GM21390 (cell line): ENCODE results near the gene IDI2.
A peak's percentile ranks its signal among the peaks of the same experiment; 100 is the strongest.
"Not testable (repeated sequence)": the region's sequence is repeated elsewhere in the genome, so short reads cannot be mapped to it uniquely, and the experiment has no call there.

Source experiments
- ATAC-seq: cut with Tn5 transposase; IDR thresholded peaks from one replicate; pipeline ENCODE4 v1.9.1; 2021; ENCODE audit not compliant: unreplicated experiment

The IDI2 gene

DNA sequence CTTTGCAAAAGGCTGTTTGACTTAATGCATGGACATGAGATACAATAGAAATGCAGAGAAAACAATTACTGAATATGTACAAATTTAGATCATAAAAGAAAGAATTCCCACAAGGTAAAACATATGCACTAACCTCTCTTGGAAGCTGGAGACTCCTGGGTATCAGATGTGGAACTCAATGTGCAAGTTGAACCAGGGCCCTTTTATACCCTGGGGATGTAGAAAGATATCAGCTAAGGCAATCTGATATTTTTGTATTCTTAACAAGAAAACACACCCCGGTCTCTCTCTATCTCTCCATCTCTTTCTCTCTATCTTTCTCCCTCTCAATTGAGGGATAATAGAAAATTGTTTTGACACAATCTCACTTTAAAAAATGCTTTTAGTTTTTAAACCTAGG is at the start of gene IDI2:
TSS of gene IDI2 (minus strand) at position 177 of the 400 bp plus-strand sequence. CDS start 1,136 bp downstream, outside the sequence.
- ATAC-seq: no peak

- no peak for ATAC-seq
These were observed 49.2 kb upstream of the IDI2 start for GRCh38 chr10:1074748-1075308.

DNA sequence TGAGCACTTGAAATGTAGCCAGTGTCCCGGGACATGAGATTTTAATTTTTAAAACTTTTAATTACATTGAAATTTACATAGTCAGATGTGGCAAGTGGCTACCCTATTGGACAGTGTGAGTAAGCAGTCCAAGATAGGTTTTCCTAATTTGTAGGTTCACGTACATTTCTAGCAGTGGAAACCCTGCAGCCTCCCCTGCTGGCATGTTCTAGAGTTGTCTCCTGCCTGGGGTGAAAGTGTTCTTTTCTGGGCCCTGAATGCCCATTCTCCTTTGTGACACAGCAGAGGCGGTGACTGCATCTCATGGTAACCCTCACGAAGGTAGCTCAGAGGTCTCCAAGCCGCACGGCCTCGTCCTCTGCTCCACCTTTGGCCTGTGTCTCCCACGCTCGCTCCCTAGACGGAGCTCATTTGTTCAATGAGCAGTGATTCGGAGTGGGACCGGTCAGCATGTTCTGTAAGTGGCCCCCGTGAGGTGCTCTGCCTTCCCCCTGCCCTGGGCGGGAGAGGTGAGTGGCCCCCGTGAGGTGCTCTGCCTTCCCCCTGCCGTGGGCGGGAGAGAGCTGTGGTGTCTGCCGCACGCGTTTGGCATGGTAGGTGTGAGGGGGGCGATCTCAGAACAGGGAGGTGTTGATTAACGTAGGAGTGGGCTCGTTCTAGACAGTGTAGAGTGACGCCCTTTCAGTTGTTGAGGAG is 48.5 kb upstream of the IDI2 start:
- ATAC-seq: no peak

GRCh38 chr10:1070919-1071318 is 45.3 kb upstream of the IDI2 start:
- no peak for ATAC-seq

- no peak for ATAC-seq
These were observed 43.0 kb upstream of the IDI2 start for GRCh38 chr10:1068380-1069361.

DNA sequence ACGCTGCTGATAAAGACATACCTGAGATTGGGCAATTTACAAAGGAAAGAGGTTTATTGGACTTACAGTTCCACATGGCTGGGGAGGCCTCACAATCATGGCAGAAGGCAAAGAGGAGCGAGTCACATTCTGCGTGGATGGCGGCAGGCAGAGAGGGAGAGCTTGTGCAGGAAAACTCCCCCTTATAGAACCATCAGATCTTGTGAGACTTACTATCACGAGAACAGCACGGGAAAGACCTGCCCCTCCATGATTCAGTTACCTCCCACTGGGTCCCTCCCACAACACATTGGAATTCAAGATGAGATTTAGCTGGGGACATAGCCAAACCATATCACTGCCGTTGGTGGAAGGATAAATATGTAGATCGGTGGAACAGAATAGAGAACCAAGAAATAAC is 41.1 kb upstream of the IDI2 start:
- not testable (repeated sequence) for ATAC-seq

GRCh38 chr10:1064964-1065247 is 39.2 kb upstream of the IDI2 start:
- no peak for ATAC-seq

GRCh38 chr10:1063232-1063865 is 37.7 kb upstream of the IDI2 start:
- ATAC-seq: no peak

DNA sequence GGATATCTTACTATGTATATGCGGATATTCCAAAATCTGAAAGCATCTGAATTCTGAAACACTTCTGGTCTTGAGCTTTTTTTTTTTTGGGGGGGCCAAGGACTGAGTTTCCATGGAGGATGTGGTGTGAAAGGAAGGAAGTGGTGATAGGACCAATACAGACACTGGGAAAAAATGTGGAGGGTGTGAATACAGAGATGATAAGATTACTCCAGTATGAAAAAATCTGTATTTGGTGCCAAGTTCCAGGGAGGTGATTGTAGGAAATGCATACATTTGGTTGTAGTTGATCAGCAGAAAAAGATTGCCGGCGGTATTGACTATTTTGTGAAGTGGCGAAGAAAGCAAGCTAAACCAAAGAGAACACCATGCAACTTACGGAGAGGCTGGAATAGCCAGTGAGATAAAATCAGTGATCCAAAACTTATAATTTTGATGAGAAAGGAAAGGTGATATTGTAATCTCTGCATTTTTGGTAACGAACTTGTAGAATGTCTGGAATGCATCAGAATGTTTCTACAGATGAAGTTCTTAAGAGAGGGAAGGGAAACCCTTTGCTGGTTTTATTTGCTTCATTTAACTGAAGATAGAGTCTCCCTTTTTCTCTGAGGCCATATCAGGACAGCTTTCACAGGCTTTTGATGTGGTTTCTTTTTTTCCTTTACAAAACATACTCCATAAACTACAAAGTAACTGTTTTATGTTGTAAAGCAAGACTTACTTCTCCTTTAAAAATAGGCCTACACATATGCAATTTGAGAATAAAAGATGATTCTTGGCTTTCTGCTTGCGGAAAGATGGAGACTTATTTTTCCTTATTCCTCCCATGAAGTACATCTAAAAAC is 36.5 kb upstream of the IDI2 start:
- ATAC-seq: no peak

DNA sequence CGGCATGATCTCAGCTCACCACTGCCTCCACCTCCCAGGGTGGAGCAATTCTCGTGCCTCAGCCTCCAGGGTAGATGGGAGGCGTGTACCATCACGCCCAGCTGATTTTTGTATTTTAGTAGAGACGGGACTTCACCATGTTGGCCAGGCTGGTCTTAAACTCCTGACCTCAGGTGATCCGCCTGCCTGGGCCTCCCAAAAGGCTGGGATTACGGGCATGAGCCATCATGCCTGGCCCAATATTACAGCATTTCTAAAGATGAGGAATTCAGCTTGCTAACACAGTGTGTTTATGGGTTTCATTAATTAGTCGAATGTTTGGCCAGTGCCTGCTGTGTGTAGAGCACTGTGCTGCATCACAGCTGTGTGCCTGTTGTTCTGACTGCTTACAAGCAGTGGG is 34.2 kb upstream of the IDI2 start:
- ATAC-seq: no peak

DNA sequence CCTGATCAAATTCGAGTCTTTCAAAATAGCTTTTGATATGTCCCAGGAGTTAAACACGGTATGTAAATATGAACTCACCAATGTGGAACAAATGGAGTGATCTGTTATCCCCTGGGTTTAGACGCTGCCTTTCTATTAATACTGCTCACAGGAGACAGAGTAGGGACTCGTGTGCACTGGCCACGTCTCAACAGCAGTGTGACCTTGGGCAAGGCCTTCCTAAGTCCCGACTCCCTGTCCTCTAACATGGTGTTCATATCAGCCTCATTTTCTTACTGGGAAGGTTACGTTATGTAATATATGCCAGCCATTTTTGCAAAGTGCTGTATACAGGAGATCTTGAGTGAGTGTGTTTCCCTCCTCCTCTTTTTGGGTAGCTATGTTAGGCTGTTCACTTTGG is 32.4 kb upstream of the IDI2 start:
- no peak for ATAC-seq

DNA sequence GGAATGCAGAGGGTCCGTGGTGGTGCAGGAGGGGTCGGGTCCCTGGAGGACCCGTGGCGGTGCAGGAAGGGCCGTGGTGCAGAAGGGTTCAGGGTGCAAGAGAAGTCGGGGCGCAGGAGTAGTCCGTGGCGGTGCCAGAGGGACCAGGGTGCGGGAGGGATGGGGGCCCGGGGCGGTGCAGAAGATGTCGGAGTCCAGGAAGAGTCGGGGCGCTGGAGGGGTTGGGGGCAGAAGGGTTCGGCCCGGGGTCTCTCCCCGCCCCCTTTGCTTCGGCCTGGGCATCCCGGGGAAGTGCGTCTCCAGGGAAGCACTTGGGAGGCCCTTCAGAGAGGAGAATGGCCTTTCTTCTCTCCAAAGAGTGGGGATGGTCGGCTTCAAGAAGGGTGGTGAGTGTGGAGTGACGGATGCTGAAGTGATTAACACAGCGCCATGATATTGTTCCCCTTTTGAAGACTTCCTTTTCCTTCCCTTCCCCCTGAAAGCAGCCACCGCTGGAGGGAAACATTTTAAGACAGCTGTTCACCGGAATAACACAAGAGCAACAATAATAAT is 31.5 kb upstream of the IDI2 start:
- ATAC-seq: no peak

- peak; percentile 91 for ATAC-seq
These were observed 30.9 kb upstream of the IDI2 start, which contains the start of gene WDR37 for GRCh38 chr10:1056326-1057105. WDR37 (plus strand) TSS chr10:1056385; CDS start chr10:1072156, 15,771 bp downstream.

- no peak for ATAC-seq
These were observed 29.0 kb upstream of the IDI2 start for GRCh38 chr10:1054684-1055083.

DNA sequence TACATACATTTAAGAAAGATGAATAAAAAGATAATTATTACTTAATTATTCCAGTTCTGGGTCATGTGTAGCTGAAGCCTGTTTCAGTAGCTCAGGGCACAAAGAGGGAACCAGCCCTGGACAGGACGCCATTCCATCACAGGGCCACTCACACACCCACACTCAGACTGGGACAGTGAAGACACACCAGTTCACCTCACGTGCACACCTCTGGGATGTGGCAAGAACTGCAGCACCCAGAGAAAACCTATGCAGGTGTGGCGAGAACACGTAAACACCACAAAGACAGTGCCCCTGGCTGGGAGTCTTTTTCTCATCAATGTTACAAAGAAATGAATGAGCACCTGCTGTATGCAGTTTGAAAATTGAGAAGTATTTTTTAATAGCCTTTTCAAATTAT is 24.9 kb upstream of the IDI2 start:
- no peak for ATAC-seq

DNA sequence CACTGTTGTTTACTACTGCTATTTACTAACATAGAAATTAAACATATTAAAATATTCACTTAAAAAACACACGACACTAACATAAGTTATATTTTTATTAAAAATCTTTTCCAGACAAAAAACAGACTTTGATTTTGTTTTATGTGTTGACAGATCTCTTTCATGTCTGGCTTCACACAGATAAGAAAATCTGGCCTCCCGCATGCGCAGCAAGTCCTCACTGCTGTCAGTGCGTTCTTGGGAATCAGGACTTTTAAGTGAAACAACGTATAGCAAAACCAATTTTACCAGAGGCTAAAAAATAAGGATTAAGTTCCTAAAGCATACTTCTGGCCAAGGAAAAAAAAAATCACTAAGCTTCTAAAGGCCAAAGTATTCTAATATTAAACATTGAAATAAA is 24.5 kb upstream of the IDI2 start:
- no peak for ATAC-seq

DNA sequence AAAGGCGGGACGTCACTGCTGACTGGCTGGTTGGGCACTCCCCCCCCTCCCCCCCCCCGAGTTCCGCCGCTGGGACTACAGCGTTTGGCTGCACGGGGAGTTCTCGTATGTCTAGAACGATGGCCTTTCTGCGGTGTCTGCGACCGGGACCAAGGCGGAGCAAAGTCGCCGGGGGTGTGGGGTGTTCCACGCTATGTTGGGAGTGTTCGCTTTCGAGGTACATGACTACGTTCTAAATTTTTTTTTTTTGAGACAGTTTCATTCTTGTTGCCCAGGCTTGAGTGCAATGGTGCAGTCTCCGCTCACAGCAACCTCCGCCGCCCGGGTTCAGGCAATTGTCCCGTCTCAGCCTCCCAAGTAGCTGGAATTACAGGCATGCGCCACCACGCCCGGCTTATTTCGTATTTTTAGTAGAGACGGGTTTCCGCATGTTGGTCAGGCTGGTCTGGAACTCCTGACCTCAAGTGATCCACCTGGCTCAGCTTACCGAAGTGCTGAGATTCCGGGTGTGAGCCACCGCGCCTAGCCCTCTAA is 23.8 kb upstream of the IDI2 start:
- ATAC-seq: no peak

DNA sequence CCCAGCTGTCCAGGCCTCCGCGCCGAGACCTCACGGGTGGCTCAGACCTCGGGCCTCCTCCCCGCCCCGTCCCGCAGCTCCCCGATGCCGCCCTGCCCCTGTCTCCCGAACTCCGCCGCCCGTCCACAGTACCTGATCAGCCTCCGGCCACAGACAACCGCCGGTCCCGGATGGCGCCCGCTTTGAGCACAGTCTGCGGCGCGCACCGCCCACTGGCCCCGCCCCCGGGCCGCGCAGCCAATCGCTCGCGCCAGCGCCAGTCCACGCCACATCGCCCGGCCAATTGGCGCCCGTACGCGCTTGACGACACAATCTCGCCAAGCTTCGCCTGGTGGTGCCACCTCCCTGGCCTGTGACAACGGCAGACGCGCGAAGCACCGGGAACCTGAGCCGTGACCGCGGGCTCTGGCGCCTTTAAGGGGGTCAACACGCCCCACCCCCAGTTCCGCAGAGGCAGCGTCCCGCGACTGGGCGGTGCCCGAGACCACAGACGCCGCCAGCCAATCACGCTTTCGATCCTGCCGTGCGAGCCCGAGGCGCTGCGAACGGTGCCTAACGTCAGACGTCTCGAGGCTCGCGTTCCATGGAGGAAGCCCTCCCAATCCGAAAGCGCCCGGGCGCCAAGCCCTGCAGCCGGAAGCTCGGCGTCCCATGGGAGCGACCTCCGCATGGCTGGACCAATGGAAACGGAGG is 23.2 kb upstream of the IDI2 start, which contains the start of gene IDI1:
TSS of gene IDI1 (minus strand) at position 388 of the 693 bp plus-strand sequence. CDS start at position 272, 116 bp downstream.
- ATAC-seq: peak; percentile 78
